Stimulated activated CD4-positive, alpha-beta T cell treated with anti-CD3 and anti-CD28 coated beads, Interleukin-4, amount 100 ng/mL, for 1 hour (primary cell): ENCODE data around the gene VAMP3.
A peak's percentile ranks its signal among the peaks of the same experiment; 100 is the strongest.

ENCODE experiments used
- DNase-seq: peaks from one replicate; pipeline ENCODE4 v3.0.0-alpha.2; 2020

The VAMP3 gene

GRCh38 chr1:7770997-7771822, at the start of gene VAMP3:
Gene VAMP3, plus strand, starts transcription at chr1:7771296. Its CDS starts 88 bp downstream, at chr1:7771384.
- peak; percentile 87 for DNase-seq

GRCh38 chr1:7721940-7722669, 49.0 kb upstream of the VAMP3 start:
- DNase-seq: no peak

- no peak for DNase-seq
Measured at GRCh38 chr1:7722670-7723012, 48.5 kb upstream of the VAMP3 start.

- no peak for DNase-seq
Measured at GRCh38 chr1:7726623-7727022, 44.5 kb upstream of the VAMP3 start.

- no peak for DNase-seq
Measured at GRCh38 chr1:7727809-7728471, 43.2 kb upstream of the VAMP3 start.

GRCh38 chr1:7729761-7730160, 41.3 kb upstream of the VAMP3 start:
- no peak for DNase-seq

GRCh38 chr1:7732331-7732730, 38.8 kb upstream of the VAMP3 start:
- no peak for DNase-seq

GRCh38 chr1:7733276-7733675, 37.8 kb upstream of the VAMP3 start:
- no peak for DNase-seq

- DNase-seq: no peak
Measured at GRCh38 chr1:7738044-7738443, 33.1 kb upstream of the VAMP3 start.

GRCh38 chr1:7743346-7743745, 27.8 kb upstream of the VAMP3 start:
- no peak for DNase-seq

GRCh38 chr1:7744882-7745281, 26.2 kb upstream of the VAMP3 start:
- DNase-seq: no peak

GRCh38 chr1:7745783-7746182, 25.3 kb upstream of the VAMP3 start:
- no peak for DNase-seq

- DNase-seq: no peak
Measured at GRCh38 chr1:7747605-7748004, 23.5 kb upstream of the VAMP3 start.

GRCh38 chr1:7749126-7749525, 22.0 kb upstream of the VAMP3 start:
- DNase-seq: no peak

- no peak for DNase-seq
Measured at GRCh38 chr1:7751174-7751573, 19.9 kb upstream of the VAMP3 start.

- peak; percentile 35 for DNase-seq
Measured at GRCh38 chr1:7752512-7753417, 18.3 kb upstream of the VAMP3 start.

GRCh38 chr1:7753641-7754040, 17.5 kb upstream of the VAMP3 start:
- DNase-seq: no peak

GRCh38 chr1:7754234-7754633, 16.9 kb upstream of the VAMP3 start:
- no peak for DNase-seq

- no peak for DNase-seq
Measured at GRCh38 chr1:7755448-7755847, 15.6 kb upstream of the VAMP3 start.

- no peak for DNase-seq
Measured at GRCh38 chr1:7760245-7760644, 10.9 kb upstream of the VAMP3 start.

- DNase-seq: no peak
Measured at GRCh38 chr1:7761103-7761502, 10.0 kb upstream of the VAMP3 start.

- DNase-seq: no peak
Measured at GRCh38 chr1:7767176-7767575, 3.9 kb upstream of the VAMP3 start.

- DNase-seq: no peak
Measured at GRCh38 chr1:7768583-7768982, 2.5 kb upstream of the VAMP3 start.
